IPS-NIHi11 (cell line): ENCODE measurements around the gene GLG1.
"Not testable (repeated sequence)": the region's sequence is repeated elsewhere in the genome, so short reads cannot be mapped to it uniquely, and the experiment has no call there.

Experiments used
- DNase-seq: peaks from one replicate; pipeline ENCODE4 v3.0.0; 2012; ENCODE audit warnings: mixed read lengths, low spot score

GLG1 gene

DNA sequence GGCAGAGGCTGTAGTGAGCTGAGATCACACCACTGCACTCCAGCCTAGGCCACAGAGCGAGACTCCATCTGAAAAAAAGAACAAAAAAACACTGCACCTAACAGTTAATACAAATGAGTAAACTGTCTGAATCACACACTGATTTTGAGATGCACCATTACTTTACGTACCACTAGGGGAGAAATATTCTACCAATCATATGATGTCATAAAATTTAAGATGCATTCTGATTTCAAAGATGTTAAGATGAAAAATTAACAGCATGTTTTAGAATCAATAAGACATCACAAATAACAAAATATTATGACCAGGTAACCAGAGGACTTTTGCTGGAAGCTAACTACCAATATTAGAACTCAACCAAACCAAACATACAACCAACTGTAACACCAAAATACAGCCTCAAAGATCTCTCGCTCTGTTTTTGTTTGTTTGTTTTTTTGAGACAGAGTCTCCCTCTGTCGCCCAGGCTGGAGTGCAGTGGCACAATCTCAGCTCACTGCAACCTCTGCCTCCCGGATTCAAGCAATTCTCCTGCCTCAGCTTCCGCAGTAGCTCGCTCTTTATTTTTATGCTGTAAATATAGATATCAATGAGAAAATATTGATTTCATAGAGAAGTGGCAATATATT lies 31.6 kb downstream of the GLG1 start:
- no peak for DNase-seq

DNA sequence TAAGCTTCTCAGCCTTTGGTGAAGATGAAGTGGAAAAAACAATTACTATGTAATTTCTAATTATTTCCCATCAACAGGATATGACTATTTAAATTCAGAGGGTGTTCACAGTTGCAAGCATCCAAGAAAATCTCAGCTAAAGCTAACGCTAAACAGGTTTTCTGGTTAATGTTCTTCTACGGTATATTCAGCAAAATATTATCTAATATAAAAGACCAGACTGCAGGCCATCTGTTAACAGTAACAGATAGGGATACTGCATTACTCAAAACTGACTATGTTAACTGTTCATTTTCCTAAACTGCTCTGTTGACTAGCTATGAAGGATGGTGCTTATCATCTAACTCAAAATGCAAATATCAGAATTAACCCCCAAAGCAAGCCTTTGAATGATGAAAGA lies 32.8 kb downstream of the GLG1 start:
- no peak for DNase-seq

DNA sequence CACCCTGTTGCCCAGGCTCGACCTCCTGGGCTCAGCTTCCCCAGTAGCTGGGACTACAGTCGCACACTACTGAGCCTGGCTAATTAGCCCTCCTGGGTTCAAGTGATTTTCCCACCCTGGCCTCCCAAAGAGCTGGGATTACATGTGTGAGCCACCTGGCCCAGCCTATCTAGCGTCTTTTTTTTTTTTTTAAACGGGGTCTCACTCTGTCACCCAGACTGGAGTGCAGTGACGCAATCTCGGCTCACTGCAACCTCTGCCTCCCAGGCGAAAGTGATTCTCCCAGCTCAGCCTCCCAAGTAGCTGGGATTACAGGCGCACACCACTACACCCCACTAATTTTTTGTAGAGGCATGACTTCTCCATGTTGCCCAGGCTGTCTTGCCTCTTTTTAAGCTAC lies 33.3 kb downstream of the GLG1 start:
- no peak for DNase-seq

DNA sequence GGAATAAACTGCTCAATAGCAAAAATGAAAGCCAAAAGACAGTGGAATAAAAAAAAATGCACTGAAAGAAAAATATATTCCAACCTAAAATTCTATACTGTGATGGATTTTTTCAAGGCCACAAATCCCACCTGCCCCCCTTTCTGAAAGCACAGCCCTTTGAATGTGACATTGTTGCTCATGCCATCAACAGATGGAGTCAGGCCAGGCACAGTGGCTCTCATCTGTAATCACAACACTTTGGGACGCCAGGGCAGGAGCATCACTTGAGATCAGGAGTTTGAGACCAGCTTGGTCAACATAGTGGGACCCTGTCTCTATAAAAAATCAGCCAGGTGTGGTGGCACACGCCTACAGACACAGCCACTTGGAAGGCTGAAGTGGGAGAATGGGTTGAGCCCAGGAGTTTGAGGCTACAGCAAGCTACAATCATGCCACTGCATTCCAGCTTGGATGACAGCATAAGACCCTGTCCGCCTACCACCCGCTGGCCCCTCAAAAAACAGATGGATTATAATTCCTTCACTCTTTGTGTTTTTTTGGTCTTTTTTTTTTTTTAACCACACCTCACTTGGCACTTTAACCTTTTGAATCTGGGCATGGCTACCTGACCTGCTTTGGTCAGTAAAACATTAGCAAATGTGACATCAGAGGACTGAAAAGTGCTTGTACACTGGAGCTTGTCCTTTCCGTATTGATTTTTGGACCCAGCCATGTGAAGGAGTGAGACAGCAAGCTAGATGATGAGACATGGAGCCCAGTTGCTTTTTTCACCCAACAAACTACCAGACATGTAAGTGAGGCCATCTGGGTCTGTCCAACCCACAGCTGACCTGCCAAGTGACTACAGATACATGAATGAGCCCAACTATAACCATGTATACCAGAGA lies 36.3 kb downstream of the GLG1 start:
- no peak for DNase-seq

DNA sequence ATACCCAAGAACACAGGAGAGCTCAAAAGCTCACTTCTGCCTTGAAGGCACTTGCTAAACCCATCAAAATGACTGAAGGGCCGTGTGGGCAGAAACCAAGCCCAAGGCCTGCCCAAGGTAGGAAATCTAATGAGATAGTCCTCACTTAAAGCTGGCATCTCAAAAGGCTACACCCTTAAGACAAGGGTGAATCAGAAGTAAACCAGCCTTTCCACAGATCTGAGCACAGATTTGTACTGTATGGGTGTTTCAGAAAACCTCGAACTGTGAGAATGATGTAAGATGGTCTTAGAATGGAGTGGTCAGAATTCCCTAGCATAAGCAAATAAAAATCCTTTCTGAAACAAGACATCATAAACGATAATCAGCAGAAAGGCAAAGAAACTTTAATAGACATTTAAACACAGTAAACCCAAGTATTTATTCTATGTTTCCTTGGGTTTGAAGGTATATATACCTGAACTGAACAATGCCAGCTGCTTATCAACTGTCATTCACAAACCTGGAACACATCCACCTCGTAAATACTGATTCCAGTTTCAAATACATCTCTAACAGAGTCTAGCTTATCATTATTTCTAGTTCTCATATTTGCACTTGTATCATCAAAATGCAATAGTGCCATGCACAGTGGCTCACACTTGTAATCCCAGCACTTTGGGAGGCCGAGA lies 37.8 kb downstream of the GLG1 start:
- no peak for DNase-seq

DNA sequence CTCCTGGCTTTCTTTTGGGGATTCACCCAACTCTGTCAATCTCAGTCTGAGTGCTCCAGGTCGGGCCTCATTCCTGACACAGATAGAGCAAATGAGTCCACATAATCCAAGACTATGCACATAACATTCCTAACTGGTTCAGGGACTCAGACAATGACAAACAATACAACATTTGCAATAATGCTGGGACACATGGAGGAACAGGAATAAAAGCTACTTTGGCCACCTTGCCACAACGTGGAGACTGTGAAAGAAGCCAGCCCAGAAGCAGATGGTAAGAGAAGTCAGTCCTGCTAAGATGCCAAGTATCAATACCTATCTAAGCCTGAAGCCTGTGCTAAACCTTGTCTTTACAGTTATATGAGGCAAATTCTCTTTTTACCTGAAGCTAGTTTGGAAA lies 39.0 kb downstream of the GLG1 start:
- no peak for DNase-seq

DNA sequence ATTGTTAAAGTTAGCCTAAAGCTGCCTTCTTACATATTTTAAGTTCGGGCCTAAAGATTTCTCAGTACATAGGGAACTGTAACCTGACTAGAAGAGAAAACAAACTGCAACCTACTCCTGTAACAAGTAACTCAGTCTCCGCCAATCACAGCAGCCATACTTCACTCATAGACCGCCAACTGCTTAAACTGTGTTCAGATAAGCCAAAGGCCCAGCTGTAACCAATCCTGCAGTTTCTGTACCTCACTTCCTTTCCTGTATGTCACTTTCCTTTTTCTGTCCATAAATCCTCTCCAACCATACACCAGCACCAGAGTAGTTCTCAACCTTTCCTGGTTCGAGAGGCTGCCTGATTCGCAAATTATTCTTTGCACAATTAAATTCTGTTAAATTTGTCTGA lies 41.5 kb downstream of the GLG1 start:
- DNase-seq = no peak

DNA sequence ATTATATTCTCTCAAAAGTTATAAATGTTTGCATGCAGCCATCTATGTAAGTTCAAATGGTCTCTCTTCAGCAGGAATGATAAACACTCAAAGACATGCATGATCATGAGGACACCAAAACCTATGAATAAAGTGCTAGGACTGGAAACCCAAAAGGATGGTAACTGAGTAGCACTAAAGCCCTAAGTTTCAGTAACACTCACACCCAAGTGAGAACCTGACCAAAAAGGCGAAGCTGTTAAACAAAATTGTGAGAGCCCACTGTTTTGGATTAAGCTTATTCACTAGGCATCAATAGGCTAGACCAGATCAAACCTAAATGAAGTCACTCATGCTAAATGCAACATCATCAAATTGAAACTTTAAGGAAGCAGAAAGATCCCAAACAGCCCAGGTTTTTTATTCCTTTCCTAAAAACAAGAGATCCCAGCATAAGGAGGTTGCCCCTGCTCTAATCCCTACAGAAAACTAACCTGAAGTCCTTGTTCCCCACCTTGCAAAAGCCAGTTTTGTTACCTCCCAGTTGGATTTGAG lies 42.4 kb downstream of the GLG1 start:
- no peak for DNase-seq

DNA sequence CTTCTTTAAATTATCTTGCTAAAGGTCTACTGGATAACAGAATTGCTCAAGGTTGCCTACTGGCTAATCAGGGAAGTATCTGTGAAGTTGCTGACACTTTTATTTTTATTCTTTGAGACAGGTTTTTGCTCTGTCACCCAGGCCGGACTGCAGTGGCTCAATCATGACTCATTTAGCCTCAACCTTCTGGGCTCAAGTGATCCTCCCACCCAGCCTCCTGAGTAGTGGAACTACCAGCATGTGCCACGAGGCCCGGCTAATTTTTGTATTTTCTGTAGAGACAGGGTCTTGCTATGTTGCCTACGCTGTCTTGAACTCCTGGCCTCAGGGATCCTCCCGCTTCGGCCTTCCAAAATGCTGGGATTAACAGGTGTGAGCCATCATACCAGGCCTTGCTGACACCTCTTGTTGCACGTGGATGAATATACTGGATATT lies 43.1 kb downstream of the GLG1 start:
- DNase-seq = no peak

DNA sequence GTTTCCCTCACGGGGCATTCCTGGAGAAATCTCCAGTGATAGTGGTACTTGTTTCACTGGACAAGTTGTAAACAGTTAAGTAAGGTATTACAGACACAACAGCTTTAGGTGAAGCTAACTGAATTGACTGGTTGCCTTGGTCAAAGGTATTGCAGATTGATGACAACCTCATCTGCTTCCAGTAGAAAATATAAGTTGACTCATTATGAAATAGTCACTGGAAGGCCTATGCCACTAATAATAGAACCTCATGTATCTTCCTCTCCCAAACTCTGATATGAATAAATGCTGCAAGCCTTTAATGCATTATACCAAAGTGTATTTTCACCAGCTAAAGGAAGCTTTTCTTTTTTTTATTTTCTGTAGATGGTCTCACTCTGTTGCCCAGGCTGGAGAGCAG lies 44.8 kb downstream of the GLG1 start:
- no peak for DNase-seq

DNA sequence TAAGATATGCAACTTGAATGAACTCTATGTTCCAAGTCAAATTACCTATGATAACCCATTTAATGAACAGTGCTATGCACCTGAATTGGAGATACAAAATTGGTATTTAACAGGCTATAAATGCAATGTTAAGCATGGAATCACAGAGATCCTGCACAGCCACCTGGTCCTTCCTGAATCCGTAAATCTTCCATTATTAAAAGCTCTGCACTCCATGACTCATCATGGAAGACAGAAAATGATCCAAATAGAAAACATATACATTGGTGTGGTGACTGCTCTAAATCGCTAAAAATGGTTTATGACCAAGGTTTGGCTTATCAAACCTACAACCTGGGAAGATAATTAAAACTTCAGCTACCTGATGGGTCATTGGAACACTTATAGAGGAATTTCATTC lies 45.3 kb downstream of the GLG1 start:
- no peak for DNase-seq

DNA sequence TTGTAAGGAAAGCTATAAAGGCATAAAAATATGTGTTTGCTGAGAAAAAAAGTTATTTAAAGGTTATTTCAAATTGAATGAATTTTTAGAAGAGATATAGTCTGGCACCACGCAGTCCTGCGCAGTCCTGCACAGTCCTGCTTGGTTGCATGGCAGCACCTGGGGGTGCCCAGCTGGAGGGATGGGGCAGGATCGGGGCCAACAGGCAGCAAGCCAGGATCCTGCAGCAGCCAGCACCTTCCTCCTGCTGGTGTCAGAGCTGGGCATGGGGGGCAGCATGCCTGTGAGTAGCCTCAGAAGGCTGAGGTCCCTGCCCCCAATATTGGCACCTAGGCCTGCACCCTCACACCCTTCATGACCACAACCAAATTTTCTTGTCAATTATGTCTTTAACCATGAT lies 46.0 kb downstream of the GLG1 start:
- no peak for DNase-seq

DNA sequence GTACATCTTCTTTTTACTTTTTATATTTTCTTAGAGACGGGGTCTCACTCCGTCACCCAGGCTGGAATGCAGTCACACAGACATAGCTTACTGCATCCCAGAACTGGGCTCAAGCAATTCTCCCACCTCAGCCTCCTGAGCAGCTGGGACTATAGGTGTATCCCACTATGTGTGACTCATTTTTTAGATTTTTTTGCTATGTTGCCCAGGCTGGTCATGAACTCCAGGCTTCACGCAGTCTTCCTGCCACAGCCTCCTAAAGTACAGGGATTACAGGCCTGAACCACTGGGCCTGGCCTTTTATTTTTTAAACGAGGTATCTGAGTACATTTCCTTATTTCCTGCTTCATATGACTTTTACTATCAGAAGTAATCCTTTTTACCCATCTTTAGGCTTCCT lies 48.0 kb downstream of the GLG1 start:
- DNase-seq = no peak

DNA sequence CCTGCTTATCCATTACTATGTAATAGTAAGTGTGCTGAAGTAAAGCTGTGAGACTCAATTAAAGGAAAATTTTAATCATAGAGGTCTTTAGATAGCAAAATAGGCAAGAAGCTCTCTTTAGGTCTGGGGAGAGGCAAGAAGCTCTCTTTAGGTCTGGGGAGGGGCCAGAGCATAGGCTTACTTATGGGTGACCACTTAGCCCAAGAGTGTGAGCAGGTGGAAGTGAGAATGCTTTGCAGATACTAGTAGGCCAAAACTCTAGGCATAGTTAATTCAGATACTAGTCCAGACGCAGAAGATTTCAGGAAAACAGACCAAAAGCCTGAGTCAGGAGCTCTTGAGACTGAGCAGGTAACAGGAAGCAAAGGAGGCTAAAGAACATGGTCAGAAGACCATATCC lies 49.6 kb downstream of the GLG1 start:
- no peak for DNase-seq

DNA sequence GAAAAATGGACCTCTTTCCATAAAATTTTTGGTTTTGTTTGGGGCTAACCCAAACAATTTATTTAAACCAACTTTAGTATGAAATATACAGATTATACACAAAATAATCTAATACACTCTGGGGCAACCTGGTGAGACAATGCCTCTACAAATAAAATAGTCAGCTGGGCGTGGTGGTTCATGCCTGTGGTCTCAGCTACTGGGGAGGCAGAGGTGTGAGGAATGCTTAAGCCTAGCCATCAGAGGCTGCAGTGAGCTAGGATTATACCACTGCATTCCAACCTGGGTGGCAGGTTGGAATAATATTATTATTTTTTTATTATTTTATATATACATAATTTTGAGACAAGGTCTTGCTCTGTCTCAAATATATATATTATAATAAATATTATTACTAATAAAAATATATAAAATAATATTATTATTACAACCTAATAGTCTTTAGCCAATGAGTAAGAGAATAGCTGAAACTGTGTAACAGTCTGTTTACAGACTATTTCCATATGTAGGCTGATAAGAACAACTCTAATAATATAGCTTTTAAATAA lies 50.5 kb downstream of the GLG1 start:
- no peak for DNase-seq

DNA sequence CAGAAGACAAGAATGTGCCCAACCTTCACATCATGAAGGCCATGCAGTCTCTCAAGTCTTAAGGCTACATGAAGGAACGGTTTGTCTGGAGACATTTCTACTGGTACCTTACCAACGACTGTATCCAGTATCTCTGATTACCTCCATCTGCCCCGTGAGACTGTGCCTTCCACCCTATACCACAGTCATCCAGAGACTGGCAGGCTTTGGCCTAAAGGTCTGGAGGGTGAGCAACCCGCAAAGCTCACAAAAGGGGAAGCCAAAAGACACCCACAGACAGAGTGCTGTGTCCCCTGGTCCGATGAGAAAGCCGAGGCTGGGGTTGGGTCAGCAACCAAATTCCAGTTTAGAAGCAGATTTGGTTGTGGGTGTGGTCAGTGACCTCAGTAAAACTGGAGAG lies 54.6 kb downstream of the GLG1 start:
- not testable (repeated sequence) for DNase-seq

DNA sequence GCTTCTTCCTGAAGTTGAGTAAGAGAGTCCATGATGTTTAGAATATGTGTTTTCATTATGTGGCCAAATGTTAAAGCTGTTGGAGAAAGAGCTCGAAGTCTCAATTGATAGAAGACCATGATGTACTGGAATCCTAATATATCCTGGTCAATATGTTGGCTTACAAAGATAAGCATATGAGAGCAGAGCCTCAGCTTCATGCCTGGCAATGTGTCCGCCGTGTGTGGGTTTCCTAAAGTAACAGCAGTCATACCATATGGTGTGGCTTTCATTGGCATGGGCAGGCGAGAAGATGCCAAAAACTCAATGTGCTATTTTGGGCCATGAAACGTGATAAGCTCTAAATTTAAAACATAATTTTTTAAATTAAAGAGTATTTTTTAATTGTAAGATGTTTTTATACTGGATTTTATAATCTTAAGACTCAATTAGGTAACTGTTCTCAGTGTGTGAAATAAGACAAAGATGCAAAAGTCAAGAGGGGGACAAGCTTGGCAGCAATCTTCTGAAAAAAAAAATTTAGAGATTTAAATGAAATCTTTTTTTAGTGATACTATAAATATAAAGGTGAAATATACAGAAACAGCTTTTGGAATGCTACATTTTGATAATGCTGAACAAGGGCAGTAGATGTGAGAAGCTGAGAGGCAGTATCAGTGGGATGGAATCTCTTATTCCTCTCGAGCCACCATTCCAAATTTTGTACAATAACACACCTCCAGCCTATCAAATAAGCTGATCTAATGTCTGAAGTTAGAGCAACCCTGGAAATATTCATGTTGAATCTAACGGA lies 56.5 kb downstream of the GLG1 start:
- not testable (repeated sequence) for DNase-seq

DNA sequence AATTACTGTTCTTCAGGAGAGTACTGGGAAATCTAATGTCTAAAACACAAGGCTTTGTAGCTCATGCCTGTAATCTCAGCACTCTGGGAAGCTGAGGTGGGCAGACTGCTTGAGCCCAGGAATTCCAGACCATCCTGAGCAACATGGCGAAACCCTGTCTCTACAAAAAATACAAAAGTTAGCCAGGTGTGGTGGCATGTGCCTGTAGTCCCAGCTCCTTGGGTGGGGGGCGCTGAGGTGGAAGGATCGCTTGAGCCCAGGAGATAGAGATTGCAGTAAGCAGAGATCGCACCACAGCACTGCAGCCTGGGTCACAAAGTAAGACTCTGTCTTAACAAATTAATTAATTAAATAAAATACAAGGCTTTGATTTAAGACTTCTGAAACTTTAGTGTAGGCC lies 60.8 kb downstream of the GLG1 start:
- not testable (repeated sequence) for DNase-seq

DNA sequence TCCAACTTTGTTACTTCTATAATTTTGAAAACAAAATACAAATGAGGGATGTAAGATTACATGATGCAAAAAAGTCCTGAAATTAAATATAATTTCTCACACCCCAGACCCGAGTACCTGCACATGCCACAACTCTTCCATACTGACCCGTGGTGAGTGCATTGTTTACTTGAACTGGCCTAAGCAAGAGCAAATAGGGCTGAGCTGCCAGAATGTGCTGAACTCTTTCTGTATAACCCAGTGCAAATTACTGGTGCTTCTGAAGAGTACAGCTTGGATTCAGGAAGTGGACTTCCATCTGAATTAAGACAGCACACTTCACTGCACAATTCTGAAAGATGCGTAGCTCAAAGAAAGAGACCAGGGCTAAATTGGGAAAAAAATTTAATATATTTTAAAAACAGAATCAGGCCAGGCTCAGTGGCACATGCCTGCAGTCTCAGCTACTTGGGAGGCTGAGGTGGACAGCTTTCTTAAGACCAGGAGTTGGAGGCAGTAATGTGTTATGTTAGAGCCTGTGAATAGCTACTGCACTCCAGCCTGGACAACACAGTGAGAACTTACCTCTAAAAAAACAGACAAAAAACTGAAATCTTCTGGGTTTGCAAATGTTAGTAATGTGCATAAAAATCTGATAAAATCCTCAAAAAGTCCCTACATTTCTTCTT lies 63.9 kb downstream of the GLG1 start:
- not testable (repeated sequence) for DNase-seq

DNA sequence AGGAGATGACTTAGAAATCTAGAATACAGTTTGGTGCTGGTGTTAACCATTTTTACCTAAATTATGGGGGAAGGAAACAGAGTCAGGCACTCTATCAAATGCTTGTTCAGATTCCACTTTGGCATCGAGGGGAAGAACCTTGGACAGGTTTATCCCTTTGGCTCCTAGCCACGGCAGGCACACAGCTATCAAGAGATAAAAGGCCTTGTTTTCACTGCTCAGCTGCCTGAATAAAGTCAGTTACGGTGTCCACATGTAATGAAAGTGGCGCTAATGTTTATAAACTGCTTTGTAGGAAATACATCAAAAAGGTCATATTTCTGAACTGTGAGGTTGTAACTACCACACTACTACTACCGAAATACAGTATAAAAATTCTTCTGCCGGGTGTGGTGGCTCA lies 66.3 kb downstream of the GLG1 start:
- not testable (repeated sequence) for DNase-seq

DNA sequence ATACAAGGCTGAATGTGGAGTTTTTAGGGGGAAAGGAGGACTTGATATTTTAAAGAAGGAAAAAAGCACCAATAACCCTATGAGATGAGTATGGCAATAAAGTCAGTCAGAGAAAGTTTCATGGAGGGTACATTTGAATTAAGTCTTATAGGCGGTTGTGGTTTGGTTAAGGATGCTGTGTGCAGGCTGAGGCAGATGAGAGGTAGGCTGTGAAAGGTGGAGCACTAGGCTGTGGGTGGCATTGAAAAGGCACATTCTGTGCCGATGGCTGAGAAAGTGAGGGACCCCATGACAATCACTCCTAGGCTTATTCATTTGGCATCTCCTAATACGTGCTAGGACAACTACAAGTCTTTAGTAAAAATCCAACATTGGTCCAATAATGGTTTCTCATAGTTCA lies 68.1 kb downstream of the GLG1 start:
- DNase-seq = not testable (repeated sequence)
